HG02642 (cell line): Measurements from ENCODE around the gene TRIM40.
"Not testable (repeated sequence)": the region's sequence is repeated elsewhere in the genome, so short reads cannot be mapped to it uniquely, and the experiment has no call there.

ENCODE experiments used
- ATAC-seq: cut with Tn5 transposase; IDR thresholded peaks from one replicate; pipeline ENCODE4 v1.9.1; 2021; ENCODE audit warnings: mild to moderate bottlenecking; ENCODE audit not compliant: unreplicated experiment, poor library complexity

TRIM40 gene

GRCh38 chr6:30162265-30163089 lies 26.5 kb downstream of the TRIM40 start:
- ATAC-seq: no peak

- no peak for ATAC-seq
Observed at GRCh38 chr6:30163090-30163917, 27.4 kb downstream of the TRIM40 start, which contains the start of gene TRIM15. TSS of gene TRIM15 (plus strand) at chr6:30163546. CDS start at chr6:30163685, 139 bp downstream.

DNA sequence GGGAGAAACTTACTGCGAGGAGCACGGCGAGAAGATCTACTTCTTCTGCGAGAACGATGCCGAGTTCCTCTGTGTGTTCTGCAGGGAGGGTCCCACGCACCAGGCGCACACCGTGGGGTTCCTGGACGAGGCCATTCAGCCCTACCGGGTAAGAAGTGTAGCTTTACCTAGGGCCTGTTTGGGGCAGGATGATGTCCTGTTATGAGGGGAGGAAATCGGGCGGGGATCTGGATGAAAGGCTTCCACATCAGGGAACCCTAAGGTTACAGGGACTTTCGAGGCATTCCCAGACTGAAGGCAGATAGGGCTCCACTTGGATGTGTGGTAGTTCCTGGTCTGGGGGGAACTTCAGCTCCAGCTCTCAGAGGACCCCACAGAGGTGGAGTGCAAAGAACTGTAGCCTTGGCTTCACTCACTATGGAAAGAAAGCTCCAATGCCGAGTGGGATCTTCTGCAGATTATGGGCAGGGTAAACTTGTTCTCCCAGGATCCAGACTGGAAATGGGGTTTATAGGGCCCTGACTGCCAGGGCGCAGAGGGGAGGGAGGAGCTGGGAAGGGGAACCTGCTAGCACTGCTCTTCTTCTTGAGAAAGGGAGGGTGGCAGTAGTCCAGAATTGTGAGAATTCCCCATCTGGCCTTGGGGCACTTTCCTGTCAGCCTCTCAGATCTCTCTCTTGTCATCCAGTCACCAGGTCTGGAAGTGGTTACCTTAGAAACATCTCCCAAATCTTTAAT lies 28.1 kb downstream of the TRIM40 start:
- no peak for ATAC-seq

DNA sequence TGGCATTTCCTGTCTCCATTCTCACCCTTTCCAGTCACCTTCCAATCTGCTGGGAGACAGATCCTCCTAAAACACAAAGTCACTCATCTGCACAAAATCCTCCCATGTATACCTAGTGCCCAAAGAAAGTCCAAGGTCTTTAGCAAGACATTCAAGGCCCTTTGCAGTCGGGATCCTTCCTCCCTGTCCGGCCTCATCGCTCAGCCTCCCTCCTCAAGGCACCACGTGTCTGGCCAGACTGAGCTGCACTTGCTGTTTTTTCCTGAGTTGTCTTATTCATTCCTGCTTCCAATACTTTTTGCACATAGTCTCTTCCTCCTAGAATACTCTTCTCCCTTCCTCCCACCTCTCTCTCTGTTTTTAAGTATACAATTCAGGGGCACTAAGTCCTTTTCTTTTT lies 28.8 kb downstream of the TRIM40 start:
- no peak for ATAC-seq

DNA sequence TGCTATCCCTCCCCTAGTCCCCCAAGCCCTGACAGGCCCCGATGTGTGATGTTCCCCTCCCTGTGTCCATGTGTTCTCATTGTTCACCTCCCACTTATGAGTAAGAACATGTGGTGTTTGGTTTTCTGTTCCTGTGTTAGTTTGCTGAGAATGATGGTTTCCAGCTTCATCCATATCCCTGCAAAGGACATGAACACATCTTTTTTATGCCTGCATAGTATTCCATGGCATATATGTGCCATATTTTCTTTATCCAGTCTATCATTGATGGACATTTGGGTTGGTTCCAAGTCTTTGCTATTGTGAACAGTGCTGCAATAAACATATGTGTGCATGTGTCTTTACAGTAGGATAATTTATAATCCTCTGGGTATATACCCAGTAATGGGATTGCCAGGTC lies 29.3 kb downstream of the TRIM40 start:
- not testable (repeated sequence) for ATAC-seq

- no peak for ATAC-seq
Observed at GRCh38 chr6:30167101-30167500, 31.2 kb downstream of the TRIM40 start.

GRCh38 chr6:30168741-30169140 lies 32.8 kb downstream of the TRIM40 start:
- ATAC-seq: no peak

DNA sequence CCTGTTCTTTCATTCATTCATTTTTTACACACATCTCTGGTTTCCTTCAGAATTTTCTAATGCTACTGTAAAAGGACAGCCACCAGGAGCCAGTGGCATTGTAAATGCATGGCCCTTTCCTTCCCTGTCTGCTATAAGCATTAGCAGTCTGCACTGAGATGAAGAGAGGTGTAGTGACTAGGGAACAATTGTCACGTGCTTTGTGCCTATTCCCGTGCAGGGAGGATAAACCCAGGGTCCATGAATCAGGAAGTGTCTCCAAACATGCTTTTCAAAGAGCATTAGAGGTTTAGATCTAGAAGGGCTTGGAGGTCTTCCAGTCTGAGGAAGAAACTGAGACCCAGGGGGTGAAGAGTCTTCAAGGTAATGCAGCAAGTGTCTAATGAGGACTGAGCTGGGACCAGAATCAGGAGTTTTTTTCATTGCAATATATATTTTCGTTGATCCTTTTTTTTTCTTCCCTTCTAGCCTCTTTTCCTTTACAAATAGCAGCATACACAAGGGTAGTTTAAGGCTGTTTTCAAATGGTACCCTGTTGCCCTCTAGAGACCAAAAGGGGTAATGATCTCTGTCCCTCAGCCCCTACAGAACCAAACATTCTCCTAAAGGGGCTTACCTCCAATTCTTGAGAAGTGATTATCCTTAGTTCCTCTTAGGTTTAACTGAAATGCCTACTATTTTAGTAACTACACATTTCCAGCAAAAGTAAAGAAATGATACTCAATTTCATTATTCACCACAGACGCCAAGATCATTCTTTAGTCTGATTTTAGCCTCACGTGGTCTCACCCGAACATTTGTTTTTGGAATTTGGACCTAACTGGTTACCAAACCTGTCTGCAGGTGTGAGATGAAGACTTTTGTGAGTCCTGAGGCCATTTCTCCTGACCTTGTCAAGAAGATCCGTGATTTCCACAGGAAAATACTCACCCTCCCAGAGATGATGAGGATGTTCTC lies 34.0 kb downstream of the TRIM40 start:
- ATAC-seq: no peak

DNA sequence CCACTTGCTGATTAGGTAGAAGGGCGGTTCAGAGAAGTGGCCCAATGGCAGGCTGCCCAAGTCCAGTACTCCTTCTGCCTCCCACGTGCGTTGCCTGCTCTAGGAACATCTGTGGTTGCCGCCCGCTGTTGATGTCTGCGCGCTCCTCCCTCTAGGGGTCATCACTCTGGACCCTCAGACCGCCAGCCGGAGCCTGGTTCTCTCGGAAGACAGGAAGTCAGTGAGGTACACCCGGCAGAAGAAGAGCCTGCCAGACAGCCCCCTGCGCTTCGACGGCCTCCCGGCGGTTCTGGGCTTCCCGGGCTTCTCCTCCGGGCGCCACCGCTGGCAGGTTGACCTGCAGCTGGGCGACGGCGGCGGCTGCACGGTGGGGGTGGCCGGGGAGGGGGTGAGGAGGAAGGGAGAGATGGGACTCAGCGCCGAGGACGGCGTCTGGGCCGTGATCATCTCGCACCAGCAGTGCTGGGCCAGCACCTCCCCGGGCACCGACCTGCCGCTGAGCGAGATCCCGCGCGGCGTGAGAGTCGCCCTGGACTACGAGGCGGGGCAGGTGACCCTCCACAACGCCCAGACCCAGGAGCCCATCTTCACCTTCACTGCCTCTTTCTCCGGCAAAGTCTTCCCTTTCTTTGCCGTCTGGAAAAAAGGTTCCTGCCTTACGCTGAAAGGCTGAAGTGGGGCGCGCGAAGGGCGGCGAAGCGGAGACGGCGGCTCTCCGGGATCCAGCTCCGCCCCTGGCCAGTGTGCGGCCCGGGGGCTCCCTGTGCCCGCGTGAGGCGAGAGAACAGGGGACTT lies 35.9 kb downstream of the TRIM40 start:
- no peak for ATAC-seq

GRCh38 chr6:30172681-30173080 lies 36.7 kb downstream of the TRIM40 start:
- no peak for ATAC-seq

GRCh38 chr6:30175765-30176164 lies 39.8 kb downstream of the TRIM40 start:
- ATAC-seq: no peak

DNA sequence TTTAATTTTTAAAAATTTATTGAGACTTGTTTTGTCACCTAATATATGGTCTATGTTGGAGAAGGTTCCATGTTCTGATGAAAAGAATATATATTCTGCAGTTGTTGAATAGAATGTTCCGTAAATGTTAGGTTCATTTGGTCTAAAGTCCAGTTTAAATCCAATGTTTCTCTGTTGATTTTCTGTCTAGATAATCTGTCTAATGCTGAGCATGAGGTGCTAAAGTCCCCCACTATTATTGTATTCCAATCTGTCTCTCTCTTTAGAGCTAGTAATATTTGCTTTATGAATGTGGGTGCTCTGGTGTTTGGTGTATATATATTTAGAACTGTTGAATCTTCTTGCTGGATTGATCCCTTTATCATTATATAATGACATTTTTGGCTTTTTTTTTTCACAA lies 42.9 kb downstream of the TRIM40 start:
- ATAC-seq: no peak

- no peak for ATAC-seq
Observed at GRCh38 chr6:30180145-30180544, 44.2 kb downstream of the TRIM40 start.

DNA sequence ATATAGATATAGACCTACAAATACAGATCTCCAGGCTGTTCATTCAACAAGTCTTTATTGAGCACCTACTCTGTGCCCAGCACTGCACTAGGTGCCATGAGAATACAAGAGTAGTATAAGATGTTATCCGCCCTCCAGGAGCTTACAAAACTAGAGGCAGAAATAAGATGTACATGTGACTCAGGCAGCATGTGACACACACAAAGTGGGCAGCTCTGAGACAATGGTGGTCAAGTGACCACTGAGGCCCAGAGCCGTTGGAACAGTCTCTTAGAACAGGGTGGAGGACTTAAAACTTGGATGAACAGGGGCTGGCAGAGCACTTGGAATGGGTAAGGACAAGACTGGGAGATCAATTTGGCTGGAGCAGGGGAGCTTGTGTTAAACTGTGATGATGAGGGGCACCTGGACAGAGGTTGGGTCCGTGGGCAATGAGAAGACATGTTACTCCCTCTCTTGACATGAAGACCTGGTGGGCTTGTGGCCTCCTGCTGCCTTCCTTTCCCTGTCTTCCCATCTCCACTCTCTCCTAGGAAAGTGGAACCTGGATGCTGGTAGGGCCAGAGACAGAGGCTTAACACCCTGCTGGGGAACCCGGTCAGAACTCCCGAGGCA lies 48.6 kb downstream of the TRIM40 start:
- ATAC-seq: no peak

DNA sequence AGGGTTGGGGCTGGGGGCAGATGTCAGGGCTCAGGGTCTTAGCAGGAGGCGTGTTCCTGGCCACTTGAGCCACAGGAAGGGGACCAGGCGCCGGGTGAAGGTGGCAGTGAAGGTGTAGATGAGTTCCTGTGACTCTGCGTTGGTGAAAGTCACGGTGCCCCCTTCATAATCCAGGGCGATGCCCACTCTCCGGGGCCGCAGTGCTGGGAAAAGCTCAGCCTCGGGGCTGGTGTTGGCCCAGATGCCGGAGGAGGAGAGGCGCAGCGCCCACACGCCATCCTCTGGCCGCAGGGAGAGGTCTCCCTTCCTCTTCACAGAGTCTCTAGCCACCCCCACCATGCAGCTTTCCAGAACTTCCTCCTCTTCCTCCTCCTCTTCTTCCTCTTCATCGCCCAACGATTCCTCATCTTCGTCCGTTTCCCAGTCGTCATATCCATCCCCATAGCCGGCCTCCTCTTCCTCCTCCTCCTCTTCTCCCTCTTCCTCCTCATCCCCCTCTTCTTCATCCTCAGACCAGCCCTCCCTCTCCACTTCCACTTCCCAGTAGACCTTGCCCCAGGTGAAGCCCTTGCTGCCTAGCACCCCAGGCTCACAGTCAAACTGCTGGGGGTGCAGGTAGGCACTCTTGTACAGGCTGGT lies 50.0 kb downstream of the TRIM40 start:
- no peak for ATAC-seq

GRCh38 chr6:30188541-30188940 lies 52.6 kb downstream of the TRIM40 start:
- ATAC-seq: no peak

GRCh38 chr6:30192076-30192475 lies 56.1 kb downstream of the TRIM40 start:
- no peak for ATAC-seq
